Neural progenitor cell (in vitro differentiated cells): ENCODE data around the gene REEP1. TPM values are rescaled to one million over a fixed set of nuclear protein-coding genes. Genes with fewer than 3 reads are reported as not detected.
"Not testable (repeated sequence)": the region's sequence is repeated elsewhere in the genome, so short reads cannot be mapped to it uniquely, and the experiment has no call there.

ENCODE experiments used
- DNase-seq: peaks from one replicate; pipeline ENCODE4 v3.0.0-alpha.2; 2016; ENCODE audit warnings: low spot score
- H2AFZ ChIP-seq: fragments of 200-600 bp; sonication (generic); replicated peaks from 2 replicates; pipeline ENCODE4 v1.6.1; 2016; ENCODE audit warnings: antibody characterized with exemption
- H3F3A ChIP-seq: fragments of 200-600 bp; sonication (generic); 2 replicates; pipeline ENCODE4 v1.6.1; 2016; ENCODE audit warnings: antibody characterized with exemption, low read depth
- H3K27ac ChIP-seq: fragments of 200-600 bp; sonication (generic); 2 replicates; pipeline ENCODE4 v1.5.1; 2016; ENCODE audit warnings: mild to moderate bottlenecking
- H3K27me3 ChIP-seq: fragments of 200-600 bp; sonication (generic); 2 replicates; pipeline ENCODE4 v1.6.1; 2016; ENCODE audit warnings: mild to moderate bottlenecking, moderate library complexity
- H3K36me3 ChIP-seq: fragments of 200-600 bp; sonication (generic); 2 replicates; pipeline ENCODE4 v1.5.1; 2016
- H3K4me1 ChIP-seq: fragments of 200-600 bp; sonication (generic); 2 replicates; pipeline ENCODE4 v1.6.1; 2016; ENCODE audit warnings: mixed run types
- H3K4me2 ChIP-seq: fragments of 200-600 bp; sonication (generic); 2 replicates; pipeline ENCODE4 v1.6.1; 2016
- H3K4me3 ChIP-seq: fragments of 200-600 bp; sonication (generic); 2 replicates; pipeline ENCODE4 v1.5.1; 2016
- H3K79me2 ChIP-seq: fragments of 200-600 bp; sonication (generic); 2 replicates; pipeline ENCODE4 v1.6.1; 2016; ENCODE audit warnings: low read depth
- H3K9ac ChIP-seq: fragments of 200-600 bp; sonication (generic); 2 replicates; pipeline ENCODE4 v1.6.1; 2016
- H3K9me3 ChIP-seq: fragments of 200-600 bp; sonication (generic); 2 replicates; pipeline ENCODE4 v1.5.1; 2016; ENCODE audit warnings: low read depth
- H4K20me1 ChIP-seq: fragments of 200-600 bp; sonication (generic); 2 replicates; pipeline ENCODE4 v1.6.1; 2016; ENCODE audit warnings: low read depth
- H3K27ac Mint-ChIP-seq: 3 replicates; pipeline ENCODE4 v1.8.0; 2021; ENCODE audit warnings: mixed read lengths
- H3K27me3 Mint-ChIP-seq: 2 replicates; pipeline ENCODE4 v1.8.0; 2022; ENCODE audit warnings: low read depth, mild to moderate bottlenecking, inconsistent platforms, moderate library complexity, mixed read lengths; ENCODE audit not compliant: insufficient read depth
- H3K36me3 Mint-ChIP-seq: 3 replicates; pipeline ENCODE4 v1.8.0; 2021; ENCODE audit warnings: mixed read lengths
- H3K4me1 Mint-ChIP-seq: 3 replicates; pipeline ENCODE4 v1.8.0; 2021; ENCODE audit warnings: mixed read lengths
- H3K4me3 Mint-ChIP-seq: 3 replicates; pipeline ENCODE4 v1.8.0; 2021; ENCODE audit warnings: mild to moderate bottlenecking, moderate library complexity, mixed read lengths
- H3K9me3 Mint-ChIP-seq: 3 replicates; pipeline ENCODE4 v1.8.0; 2020; ENCODE audit warnings: mixed read lengths
- EZH2 ChIP-seq: fragments of 200-600 bp; sonication (generic); IDR thresholded peaks from 2 replicates; pipeline ENCODE4 v1.6.1; 2017; ENCODE audit warnings: antibody characterized with exemption, mild to moderate bottlenecking, moderate library complexity
- EZH2phosphoT487 ChIP-seq: fragments of 200-600 bp; sonication (generic); IDR thresholded peaks from 2 replicates; pipeline ENCODE4 v1.6.1; 2017; ENCODE audit warnings: antibody characterized with exemption
- total RNA-seq: library from RNA; depleted of rRNA; stranded (reverse); fragments of >200 nt; gene quantifications from 2 replicates; pipeline ENCODE4 v1.2.3, GENCODE V29; 2015; ENCODE audit warnings: low replicate concordance
- TF ChIP-seq, protein P1 (sequence below): fragments of 200-600 bp; sonication (generic); IDR thresholded peaks from 2 replicates; pipeline ENCODE4 v1.5.1; 2017; ENCODE audit warnings: antibody characterized with exemption, mild to moderate bottlenecking

REEP1 gene
- total RNA-seq, 1 donor from 2014 or later, result 0.88 TPM

DNA sequence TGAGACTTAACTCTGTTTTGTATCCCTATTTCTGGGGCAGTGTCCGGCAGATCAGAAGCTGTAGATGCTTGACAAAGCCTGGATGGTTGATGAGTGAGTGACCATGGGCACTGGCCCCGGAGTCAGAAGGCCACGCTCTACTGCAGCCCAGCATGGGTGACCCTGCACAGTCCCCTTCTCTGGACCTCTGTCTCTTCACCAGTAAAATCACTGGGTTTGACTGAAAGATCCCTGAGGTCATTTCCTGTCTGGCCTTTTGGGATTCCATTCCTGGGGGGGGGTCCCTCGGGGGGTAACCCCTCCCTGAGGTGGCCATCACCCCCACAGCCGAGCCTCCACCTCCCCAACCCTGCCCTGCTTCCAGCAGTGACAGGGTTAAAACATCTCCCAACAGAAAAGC, 106.5 kb downstream of the REEP1 start:
- Mint-ChIP-seq H3K4me3 (no peak overlapping the region), H3K36me3 (peaks cover 1% of the 10 kb centered on the region), H3K4me1 (peaks cover 51% of the 10 kb centered on the region), H3K27ac (no peak overlapping the region), H3K9me3 (no peaks in the 10 kb centered on the region), H3K27me3 (peaks cover 8% of the 10 kb centered on the region)
- Histone ChIP-seq H3K9me3 (no peaks in the 10 kb centered on the region), H3K79me2 (no peaks in the 10 kb centered on the region), H3K4me1 (peaks cover 19% of the 10 kb centered on the region), H3F3A (peaks cover 5% of the 10 kb centered on the region), H2AFZ (no peak overlapping the region), H4K20me1 (no peaks in the 10 kb centered on the region), H3K4me2 (no peak overlapping the region), H3K9ac (no peak overlapping the region), H3K27me3 (no peaks in the 10 kb centered on the region), H3K36me3 (no peaks in the 10 kb centered on the region), H3K27ac (no peak overlapping the region), H3K4me3 (no peak overlapping the region)
- TF ChIP-seq EZH2, result no peak
- TF ChIP-seq, protein P1, sequence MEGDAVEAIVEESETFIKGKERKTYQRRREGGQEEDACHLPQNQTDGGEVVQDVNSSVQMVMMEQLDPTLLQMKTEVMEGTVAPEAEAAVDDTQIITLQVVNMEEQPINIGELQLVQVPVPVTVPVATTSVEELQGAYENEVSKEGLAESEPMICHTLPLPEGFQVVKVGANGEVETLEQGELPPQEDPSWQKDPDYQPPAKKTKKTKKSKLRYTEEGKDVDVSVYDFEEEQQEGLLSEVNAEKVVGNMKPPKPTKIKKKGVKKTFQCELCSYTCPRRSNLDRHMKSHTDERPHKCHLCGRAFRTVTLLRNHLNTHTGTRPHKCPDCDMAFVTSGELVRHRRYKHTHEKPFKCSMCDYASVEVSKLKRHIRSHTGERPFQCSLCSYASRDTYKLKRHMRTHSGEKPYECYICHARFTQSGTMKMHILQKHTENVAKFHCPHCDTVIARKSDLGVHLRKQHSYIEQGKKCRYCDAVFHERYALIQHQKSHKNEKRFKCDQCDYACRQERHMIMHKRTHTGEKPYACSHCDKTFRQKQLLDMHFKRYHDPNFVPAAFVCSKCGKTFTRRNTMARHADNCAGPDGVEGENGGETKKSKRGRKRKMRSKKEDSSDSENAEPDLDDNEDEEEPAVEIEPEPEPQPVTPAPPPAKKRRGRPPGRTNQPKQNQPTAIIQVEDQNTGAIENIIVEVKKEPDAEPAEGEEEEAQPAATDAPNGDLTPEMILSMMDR, result no peak
- DNase-seq, result no peak

DNA sequence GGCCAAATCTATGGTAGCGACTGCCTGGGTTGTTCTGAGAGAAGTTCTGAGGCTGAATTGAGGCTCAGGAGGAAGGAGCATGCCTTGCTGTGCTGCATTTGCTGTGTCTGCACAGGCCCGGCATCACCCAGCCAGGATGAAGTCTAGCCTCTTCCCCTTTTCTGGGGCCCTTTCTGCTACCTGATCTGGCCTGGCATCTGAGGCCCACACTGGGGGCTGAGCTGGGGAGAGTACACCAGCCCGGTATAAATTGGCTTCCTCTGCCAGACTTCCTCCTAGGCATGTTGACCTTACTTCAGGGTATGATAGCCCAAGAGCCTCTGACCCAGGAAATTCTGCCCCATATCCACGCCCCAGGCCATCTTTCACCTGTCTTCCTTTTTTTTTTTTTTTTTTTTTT, 108.2 kb downstream of the REEP1 start:
- no peaks in the 10 kb centered on the region for H3F3A ChIP-seq
- no peak overlapping the region for H2AFZ ChIP-seq
- Mint-ChIP-seq H3K4me1 (peaks cover 37% of the 10 kb centered on the region), H3K27ac (no peak overlapping the region), H3K4me3 (no peak overlapping the region), H3K9me3 (no peaks in the 10 kb centered on the region), H3K36me3 (no peaks in the 10 kb centered on the region), H3K27me3 (peaks cover 6% of the 10 kb centered on the region)
- no peaks in the 10 kb centered on the region for H3K79me2 ChIP-seq
- H3K27ac ChIP-seq, result no peak overlapping the region
- H3K9me3 ChIP-seq, result no peaks in the 10 kb centered on the region
- H3K4me1 ChIP-seq, result peaks cover 10% of the 10 kb centered on the region
- H3K4me3 ChIP-seq, result no peak overlapping the region
- H4K20me1 ChIP-seq, result no peaks in the 10 kb centered on the region
- no peak overlapping the region for H3K9ac ChIP-seq
- DNase-seq, result no peak
- H3K27me3 ChIP-seq, result no peaks in the 10 kb centered on the region
- H3K4me2 ChIP-seq, result no peak overlapping the region
- H3K36me3 ChIP-seq, result no peaks in the 10 kb centered on the region
- TF ChIP-seq EZH2 (no peak), EZH2phosphoT487 (no peak)
- TF ChIP-seq, protein P1, result no peak

DNA sequence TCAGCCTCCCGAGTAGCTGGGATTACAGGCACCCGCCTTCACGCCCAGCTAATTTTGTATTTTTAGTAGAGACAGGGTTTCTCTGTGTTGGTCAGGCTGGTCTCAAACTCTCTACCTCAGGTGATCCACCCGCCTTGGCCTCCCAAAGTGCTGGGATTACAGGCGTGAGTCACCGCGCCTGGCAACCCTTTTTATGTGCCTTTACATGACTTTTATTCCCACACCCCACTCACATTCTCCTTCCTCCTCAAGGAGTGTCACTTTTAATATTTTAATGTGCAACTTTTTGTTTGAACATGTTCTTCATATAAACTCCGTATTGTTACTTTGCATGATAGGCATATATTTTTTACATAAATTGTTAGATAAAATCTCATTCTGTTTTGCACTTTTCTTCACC, 108.9 kb downstream of the REEP1 start:
- not testable (repeated sequence) for H3K27me3 ChIP-seq, H4K20me1 ChIP-seq, H3K9ac ChIP-seq, H3K4me2 ChIP-seq, H3K27ac ChIP-seq, H3F3A ChIP-seq, H3K4me3 Mint-ChIP-seq, H2AFZ ChIP-seq, H3K27me3 Mint-ChIP-seq, H3K36me3 Mint-ChIP-seq, H3K4me3 ChIP-seq, H3K36me3 ChIP-seq, H3K79me2 ChIP-seq, H3K9me3 Mint-ChIP-seq, H3K9me3 ChIP-seq, H3K27ac Mint-ChIP-seq, DNase-seq
- H3K4me1 Mint-ChIP-seq, result peaks cover 37% of the 10 kb centered on the region
- peaks cover 12% of the 10 kb centered on the region for H3K4me1 ChIP-seq

DNA sequence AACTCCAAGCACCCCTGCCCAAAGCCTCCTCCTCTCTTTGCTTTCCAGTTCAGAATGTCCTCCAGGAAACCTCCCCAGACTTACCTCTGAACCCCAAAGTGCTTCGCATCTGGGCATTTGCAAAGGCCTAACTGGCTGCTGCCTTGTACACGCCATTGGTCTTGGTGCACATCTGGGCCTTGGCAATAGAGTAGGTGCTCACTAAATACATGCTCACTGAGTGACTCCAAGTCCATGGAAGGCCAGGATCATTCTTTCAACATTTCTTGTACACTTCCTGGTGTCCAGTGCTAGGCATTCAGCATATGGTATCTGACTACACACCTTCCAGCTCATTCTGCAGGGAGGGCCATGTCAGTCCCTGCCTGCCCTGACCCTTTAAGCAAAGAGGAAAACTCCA, 109.7 kb downstream of the REEP1 start:
- Mint-ChIP-seq H3K36me3 (no peaks in the 10 kb centered on the region), H3K4me1 (peaks cover 37% of the 10 kb centered on the region), H3K9me3 (no peaks in the 10 kb centered on the region), H3K27me3 (no peaks in the 10 kb centered on the region), H3K4me3 (no peak overlapping the region), H3K27ac (no peak overlapping the region)
- Histone ChIP-seq H3K4me1 (peaks cover 15% of the 10 kb centered on the region), H3K4me3 (no peak overlapping the region), H4K20me1 (no peaks in the 10 kb centered on the region), H3F3A (no peaks in the 10 kb centered on the region), H3K79me2 (no peaks in the 10 kb centered on the region), H3K9ac (no peak overlapping the region), H3K4me2 (no peak overlapping the region), H3K27ac (no peak overlapping the region), H2AFZ (no peak overlapping the region), H3K9me3 (no peaks in the 10 kb centered on the region), H3K27me3 (no peaks in the 10 kb centered on the region), H3K36me3 (no peaks in the 10 kb centered on the region)
- TF ChIP-seq EZH2phosphoT487 (no peak), EZH2 (no peak)
- TF ChIP-seq, protein P1, result no peak
- DNase-seq, result no peak
